HG03439 (cell line): ENCODE data around the gene RCOR1.

Experiments
- ATAC-seq: cut with Tn5 transposase; IDR thresholded peaks from one replicate; pipeline ENCODE4 v1.9.1; 2021; ENCODE audit warnings: mild to moderate bottlenecking, moderate library complexity; ENCODE audit not compliant: unreplicated experiment

The RCOR1 gene

GRCh38 chr14:102770147-102771123 is 178.0 kb downstream of the RCOR1 start:
- ATAC-seq: no peak

- no peak for ATAC-seq
These were observed 178.7 kb downstream of the RCOR1 start for GRCh38 chr14:102771144-102771543.

DNA sequence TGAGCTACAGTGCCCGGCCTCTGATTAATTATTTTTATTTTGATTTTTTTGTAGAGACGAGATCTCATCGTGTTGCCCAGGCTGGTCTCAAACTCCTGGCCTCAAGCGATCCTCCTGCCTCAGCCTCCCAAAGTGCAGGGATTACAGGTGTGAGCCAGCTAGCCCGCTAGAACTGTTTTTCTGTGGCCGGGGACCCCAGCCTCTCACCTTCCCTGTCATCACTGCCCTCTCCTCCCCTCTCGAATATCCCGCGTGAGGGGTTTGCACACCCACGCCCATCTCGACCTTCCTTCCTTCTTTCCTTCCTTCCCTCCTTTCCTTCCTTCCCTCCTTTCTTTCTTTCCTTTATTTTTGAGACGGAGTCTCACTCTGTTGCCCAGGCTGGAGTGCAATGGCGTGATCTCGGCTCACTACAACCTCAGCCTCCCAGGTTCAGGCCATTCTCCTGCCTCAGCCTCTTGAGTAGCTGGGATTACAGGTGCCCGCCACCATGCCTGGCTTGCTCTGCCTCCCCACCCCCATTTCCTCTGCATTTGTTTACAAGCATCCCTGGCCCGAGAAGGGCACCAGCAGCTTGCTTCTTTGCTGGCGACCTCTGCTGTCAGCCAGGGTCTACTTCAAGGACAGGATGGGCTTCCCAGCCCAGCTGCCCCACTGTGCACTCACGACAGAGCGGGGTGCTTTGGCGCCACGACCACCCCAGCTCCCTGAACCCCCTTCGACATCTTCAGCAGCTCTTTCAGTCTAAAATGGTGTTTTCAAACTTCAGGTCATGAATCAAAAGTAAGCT is 180.5 kb downstream of the RCOR1 start:
- no peak for ATAC-seq

- no peak for ATAC-seq
These were observed 182.1 kb downstream of the RCOR1 start for GRCh38 chr14:102774391-102775153.

- no peak for ATAC-seq
These were observed 183.7 kb downstream of the RCOR1 start for GRCh38 chr14:102775855-102776760.

- peak; percentile 55 for ATAC-seq
These were observed 184.6 kb downstream of the RCOR1 start, which contains the start of gene TRAF3 for GRCh38 chr14:102776761-102777710. TSS of gene TRAF3 (plus strand) at chr14:102777449. CDS start at chr14:102870202, 92,753 bp downstream.

- ATAC-seq: peak; percentile 6
These were observed 185.4 kb downstream of the RCOR1 start for GRCh38 chr14:102777711-102778337.

DNA sequence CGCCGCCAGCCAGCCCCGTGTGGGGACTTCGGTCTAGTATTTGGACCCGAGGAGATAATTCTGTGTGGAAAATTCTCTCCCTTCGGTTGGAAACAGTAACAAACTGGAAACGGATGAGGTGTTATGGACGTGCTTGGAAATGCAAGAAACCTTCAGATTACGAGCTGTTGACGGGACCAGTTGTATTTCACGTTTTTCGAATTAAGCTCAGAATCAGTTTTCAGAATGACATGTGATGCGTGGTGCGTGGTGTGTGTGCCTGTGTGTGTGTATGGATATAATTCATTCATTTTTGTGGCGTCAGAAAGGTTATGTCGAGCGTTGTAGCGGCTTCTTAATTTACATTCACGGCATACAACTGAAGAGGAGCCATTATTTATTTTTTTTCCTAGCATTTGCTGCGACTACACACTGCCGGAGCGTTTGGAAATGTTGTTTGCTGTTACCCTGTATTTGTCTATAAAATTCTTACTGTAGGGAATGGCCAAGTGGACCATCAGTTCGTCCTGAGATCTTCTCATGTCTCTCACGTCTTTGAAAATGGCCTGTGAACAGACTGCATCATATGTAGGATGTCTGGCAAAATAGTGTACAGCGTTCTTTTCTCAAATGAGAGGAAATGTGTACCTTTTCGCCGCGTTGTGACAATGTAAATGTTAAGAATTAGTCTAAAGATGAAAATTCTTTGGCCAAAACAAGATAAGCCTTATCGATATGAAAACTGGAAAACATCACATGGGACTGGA is 186.1 kb downstream of the RCOR1 start:
- ATAC-seq: no peak

DNA sequence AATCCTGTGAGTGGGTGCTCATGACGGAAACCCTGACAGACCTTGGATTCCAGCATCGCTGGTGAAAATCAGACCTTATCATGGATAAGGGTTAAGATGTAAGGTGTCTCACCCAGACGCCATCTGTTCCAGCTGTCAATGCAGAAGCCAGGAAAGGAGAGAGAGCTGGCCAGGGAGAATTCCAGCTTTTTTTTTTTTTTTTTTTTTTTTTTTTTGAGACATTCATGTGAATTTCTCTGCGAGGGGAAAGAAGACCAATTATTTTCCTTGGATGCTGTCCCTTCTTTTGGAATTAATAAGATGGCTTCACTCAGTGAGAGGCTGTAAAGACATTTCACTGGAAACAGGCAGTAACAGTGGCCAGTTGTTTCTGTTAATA is 186.6 kb downstream of the RCOR1 start:
- ATAC-seq: no peak

DNA sequence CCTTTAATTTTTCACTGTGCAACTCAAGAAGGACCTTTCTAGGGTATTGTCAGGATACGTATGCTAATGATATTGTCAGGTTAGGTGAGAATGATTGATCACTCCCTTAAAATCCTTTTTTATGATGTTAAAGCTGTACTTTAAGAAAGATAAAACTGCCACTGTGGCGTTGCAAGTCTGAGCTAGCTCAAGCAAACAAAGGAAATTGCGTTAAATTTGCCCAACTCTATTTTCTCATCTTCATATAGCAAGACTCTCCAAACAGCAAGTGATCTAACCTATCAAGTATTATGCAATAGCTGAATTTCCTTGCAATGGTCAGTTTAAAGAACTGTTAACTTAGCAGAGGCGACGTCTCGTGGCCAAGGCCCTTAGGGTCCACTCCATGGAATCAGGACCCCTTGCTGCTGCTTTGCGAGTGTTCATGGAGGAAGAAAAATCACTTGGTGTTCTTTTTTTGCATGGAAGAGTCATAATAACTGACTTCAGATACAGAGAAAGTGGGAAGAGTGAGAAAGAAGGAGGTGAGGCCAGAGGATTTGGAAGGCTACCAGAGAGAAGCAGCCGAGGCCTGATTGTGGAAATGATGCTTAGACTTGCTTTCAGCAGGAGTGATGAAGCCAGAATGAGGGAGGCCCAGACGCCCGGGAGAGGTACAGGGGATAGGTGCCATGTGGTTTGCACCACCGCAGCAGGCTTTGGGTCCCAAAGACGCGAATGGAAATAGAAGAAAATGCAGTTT is 187.3 kb downstream of the RCOR1 start:
- no peak for ATAC-seq
